Measurements from ENCODE around the gene KIF18A.
A peak's percentile ranks its signal among the peaks of the same experiment; 100 is the strongest.
"Not testable (repeated sequence)": the region's sequence is repeated elsewhere in the genome, so short reads cannot be mapped to it uniquely, and the experiment has no call there.

Gene KIF18A

DNA sequence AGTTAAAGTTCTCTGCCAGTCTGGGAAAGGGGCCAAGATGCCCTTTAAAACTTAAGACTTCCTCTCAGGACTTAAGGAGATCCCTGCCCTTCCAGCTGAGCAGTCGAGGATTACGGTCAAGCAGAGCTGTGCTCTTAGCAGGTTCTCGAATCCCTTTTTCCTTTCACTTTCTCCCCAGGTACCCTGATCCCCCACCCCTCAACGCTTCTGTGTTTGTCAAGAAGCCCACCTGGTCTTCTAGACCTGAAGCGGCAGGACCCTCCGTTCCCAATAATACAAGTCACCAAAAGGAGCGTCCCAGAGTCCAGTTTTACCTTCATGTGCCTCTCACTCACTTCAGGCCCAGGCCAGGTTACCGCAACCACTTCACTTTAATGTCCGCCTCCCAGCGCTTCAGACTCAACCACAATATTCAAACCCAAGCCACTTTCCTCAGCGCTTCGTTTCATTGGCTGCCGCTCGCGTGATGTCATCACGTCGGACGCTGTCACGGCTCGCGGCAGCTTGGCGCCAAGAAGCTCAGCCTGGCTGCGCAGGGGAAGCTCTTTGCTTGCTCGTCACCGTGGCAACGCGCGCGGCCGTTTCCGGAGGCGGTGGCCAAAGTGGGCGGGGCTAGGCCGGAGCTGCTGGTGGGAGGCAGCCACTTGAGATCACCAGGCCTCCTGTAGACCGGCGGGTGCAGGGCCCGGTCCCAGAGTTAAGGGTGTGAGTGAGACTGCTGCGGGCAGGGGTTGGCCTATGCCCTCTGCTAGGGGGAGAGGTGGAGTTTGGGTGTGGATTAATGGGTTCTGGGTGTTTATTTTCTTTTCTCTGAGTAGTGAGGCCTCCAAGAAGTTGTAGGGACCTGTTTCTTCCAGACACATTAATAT is at the start of gene KIF18A, which contains the start of gene METTL15:
Gene KIF18A, minus strand, starts transcription at position 407 of the 869 bp plus-strand sequence. CDS start 10,209 bp downstream, outside the sequence.
Gene METTL15, plus strand, starts transcription at position 639 of the 869 bp plus-strand sequence. CDS start 4,947 bp downstream, outside the sequence.
- no peaks in the 10 kb centered on the region for H3K9me3 Mint-ChIP-seq
- ATAC-seq = peak; percentile 98
- peak; percentile 98 to 99 for DNase-seq (ENCODE audit: low spot score in 2 of 2)
- H3K4me3 Mint-ChIP-seq = peak within 1 kb of the TSS; percentile 91
- H3K36me3 Mint-ChIP-seq = peaks cover 12% of the 10 kb centered on the region
- H3K27ac Mint-ChIP-seq = peak within 1 kb of the TSS; percentile 97
- H3K4me1 Mint-ChIP-seq = peaks cover 31% of the 10 kb centered on the region

DNA sequence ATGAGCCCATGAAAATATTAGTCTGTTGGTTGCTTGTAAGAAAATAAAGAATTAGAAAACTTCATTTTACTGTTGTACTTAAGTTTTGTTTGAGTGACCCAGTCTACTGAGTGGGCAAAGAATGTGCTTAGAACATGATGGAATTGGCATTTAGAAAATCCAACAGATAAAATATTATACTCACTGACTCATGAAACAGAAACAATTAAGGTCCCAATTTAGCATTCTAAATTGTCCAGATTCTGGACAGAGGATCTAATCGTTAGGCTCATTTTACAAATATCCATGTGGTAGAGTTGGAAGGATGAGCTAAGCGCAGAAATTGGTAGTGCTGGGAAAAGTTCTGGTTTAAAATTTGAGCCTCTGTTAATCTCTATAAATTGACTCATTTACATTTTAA is 45.6 kb upstream of the KIF18A start:
- DNase-seq (ENCODE audit: low spot score in 2 of 2) (no peak), ATAC-seq (no peak)
- Mint-ChIP-seq H3K4me3 (no peak overlapping the region), H3K36me3 (peaks cover 6% of the 10 kb centered on the region), H3K9me3 (peaks cover 3% of the 10 kb centered on the region), H3K27ac (no peak overlapping the region), H3K4me1 (no peaks in the 10 kb centered on the region)

DNA sequence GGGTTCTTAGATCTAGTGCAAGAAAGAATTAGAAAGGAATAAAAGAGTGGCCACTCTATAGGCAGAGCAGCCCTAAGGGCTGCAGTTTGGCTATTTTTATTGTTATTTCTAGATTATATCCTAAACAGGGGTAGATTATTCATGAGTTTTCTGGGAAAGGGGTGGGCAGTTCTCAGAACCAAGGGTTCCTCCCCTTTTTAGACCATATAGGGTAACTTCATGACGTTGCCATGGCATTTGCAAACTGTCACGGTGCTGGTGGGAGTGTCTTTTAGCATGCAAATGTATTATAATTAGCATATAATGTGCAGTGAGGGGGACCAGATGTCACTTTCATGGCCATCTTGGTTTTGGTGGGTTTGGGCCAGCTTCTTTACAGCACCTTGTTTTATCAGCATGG is 44.8 kb upstream of the KIF18A start:
- peaks cover under 1% of the 10 kb centered on the region for H3K9me3 Mint-ChIP-seq
- H3K36me3 Mint-ChIP-seq = peaks cover 2% of the 10 kb centered on the region
- ATAC-seq (no peak), DNase-seq (ENCODE audit: low spot score in 2 of 2) (no peak)
- H3K4me3 Mint-ChIP-seq = no peak overlapping the region
- no peak overlapping the region for H3K27ac Mint-ChIP-seq
- H3K4me1 Mint-ChIP-seq = no peaks in the 10 kb centered on the region

DNA sequence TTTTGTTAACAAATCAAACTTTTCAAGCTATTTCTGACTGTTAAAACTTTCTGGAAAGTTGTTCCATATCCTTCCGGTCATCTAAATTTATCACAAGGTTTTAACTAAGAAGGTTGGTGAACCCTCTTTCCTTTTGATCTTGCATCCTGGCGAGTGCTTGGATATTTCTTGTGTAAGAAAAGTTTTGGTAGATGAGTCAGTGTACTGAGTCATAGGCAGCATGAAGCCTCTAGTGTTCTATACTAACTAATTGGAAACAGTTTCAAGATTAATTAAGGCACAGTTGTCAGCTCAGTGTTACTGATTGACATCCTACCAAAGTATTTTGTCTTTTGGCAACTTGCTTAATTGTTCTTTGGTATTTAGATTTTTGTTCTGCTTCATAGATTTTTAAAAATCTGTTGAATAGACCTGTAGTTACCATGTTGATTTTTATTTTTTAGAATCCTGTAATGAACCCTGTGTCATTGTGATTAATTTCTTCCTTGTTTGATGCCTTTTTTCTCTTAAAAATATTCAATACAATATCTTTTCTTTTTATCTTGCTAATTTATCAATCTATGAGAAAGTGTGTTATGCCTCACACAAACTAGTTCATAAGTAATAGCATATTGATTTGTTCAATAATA is 38.3 kb upstream of the KIF18A start:
- Mint-ChIP-seq H3K36me3 (no peaks in the 10 kb centered on the region), H3K27ac (no peak overlapping the region), H3K4me3 (no peak overlapping the region), H3K9me3 (no peaks in the 10 kb centered on the region), H3K4me1 (no peaks in the 10 kb centered on the region)
- peak; percentile 55 for ATAC-seq
- DNase-seq (ENCODE audit: low spot score in 2 of 2) = no peak

DNA sequence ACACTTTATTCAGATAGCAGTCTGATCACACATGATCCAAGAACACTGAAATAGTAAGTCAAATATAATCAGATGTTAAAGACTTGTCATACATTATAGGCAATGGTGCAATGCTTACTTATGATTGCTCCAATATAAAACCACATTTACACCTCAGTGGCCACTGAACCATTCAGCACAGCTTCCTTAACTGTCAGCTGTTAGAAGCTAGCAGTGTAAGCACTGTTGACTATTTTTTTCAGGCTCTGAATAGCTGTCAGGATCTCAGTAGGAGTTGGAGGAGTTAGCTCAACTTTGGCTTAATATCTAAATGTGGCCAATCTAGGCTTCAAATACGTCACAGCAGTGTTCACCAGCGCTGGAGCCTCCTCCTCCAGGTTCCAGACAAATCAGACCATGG is 36.9 kb upstream of the KIF18A start:
- ATAC-seq = no peak
- DNase-seq (ENCODE audit: low spot score in 2 of 2) = no peak
- H3K4me3 Mint-ChIP-seq = no peak overlapping the region
- H3K9me3 Mint-ChIP-seq = no peaks in the 10 kb centered on the region
- no peaks in the 10 kb centered on the region for H3K36me3 Mint-ChIP-seq
- H3K4me1 Mint-ChIP-seq = no peaks in the 10 kb centered on the region
- no peak overlapping the region for H3K27ac Mint-ChIP-seq

DNA sequence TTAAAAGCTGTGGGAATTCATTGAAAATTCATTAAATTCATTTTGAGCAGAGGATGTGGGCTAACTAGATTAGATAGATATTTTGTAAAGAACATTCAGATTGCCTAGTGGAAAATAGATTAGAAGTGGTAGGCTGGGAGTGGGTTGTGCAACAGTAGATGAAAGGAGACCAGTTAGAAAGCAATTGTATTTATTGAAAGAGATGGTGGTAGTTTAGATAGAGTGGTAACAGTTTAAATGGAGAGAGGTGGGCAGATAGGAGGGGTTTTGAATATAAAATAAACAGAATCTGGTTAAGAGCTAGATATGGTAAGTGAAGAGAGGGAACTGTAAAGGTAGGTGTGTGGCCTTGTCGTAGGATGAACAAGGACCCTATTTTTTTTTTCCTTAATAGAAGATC is 34.8 kb upstream of the KIF18A start:
- H3K4me3 Mint-ChIP-seq = no peak overlapping the region
- no peaks in the 10 kb centered on the region for H3K4me1 Mint-ChIP-seq
- H3K36me3 Mint-ChIP-seq = no peaks in the 10 kb centered on the region
- H3K27ac Mint-ChIP-seq = no peak overlapping the region
- DNase-seq (ENCODE audit: low spot score in 2 of 2) (no peak), ATAC-seq (no peak)
- H3K9me3 Mint-ChIP-seq = no peaks in the 10 kb centered on the region

DNA sequence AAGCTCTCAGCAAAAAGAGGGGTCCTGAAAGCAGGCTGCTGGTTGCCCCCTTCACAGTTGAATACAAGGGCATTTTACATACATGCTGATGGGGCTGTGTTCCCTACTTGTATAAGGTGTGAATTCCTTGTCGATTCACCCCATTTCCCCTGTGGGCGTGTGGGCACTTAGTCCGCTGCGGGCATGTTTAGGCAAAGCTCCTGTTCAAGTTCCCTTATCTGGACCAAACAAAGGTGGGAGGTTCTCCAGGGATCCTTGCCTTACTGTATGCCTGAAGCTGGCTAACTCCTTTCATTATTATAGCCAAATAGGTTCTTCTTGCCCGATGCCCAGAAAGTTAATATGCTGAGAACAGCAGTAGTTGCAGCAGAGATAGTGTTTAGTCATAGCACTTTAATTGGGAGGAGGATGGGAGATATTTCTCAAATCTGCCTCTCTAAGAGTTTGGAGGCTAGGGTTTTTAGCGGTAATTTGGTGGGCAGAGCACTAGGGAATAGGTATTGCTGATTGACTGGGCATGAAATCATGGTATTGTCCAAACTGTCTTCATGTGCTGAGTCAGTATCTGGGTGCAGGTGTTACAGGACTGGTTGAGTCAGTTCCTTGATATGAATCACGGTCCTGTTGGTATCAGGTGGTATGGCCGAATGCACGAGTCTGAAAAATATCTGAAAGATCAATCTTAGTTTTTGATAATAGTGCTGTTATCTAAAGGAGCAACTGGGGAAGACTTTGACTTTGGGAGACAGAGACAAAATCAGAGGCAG is 32.9 kb upstream of the KIF18A start:
- no peaks in the 10 kb centered on the region for H3K36me3 Mint-ChIP-seq
- H3K4me1 Mint-ChIP-seq = no peaks in the 10 kb centered on the region
- no peak overlapping the region for H3K4me3 Mint-ChIP-seq
- ATAC-seq = no peak
- H3K27ac Mint-ChIP-seq = no peak overlapping the region
- H3K9me3 Mint-ChIP-seq = no peaks in the 10 kb centered on the region
- no peak for DNase-seq (ENCODE audit: low spot score in 2 of 2)

DNA sequence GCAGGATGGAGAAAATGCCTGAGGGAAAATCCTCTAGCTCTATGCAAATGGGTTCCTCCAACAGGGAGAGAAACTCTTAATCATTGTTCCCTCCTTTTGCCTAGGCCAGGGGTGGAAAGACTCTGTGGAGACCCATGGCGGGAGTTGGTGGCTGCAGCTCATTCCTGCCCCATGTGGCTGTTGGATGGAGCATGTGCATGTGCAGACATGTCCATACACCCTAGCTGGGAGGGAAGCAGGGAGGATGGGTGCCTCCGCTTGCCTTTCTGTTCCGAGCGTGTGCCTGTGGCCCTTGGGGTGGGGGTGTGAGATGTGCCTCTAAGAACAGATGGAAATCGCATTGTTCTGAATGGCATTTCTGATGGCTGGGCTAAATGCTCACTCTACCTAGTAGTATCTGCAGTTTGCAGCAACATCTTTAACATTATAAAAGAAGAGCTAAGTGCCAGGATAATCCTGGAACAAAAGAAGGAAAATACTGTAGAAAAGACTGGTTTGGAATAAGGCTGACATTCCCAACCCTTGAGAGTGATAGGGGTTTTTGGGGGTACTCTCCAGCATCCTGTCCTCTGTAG is 32.0 kb upstream of the KIF18A start:
- H3K4me3 Mint-ChIP-seq = no peak overlapping the region
- no peak overlapping the region for H3K27ac Mint-ChIP-seq
- no peaks in the 10 kb centered on the region for H3K36me3 Mint-ChIP-seq
- no peaks in the 10 kb centered on the region for H3K4me1 Mint-ChIP-seq
- no peaks in the 10 kb centered on the region for H3K9me3 Mint-ChIP-seq
- no peak for ATAC-seq
- DNase-seq (ENCODE audit: low spot score in 2 of 2) = no peak

DNA sequence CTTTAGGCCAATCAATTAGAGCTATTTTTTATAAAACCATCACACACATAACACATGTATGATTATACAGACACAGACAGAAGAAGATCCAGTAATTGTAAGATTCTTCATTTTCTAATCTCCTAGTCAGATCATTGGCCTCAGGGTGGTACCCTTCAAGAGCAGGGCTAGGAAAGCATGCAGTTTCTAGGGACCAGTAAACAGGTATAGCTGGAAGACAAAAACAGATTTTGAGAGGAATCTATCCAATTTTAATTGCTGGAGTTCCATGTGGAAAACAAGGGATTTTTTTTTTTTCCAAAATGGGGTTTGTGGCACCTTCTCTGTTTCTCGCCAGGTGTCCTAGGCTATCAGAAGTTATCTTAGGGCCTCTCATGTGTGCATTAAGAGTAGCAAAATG is 29.9 kb upstream of the KIF18A start:
- Mint-ChIP-seq H3K4me1 (no peaks in the 10 kb centered on the region), H3K4me3 (no peak overlapping the region), H3K27ac (no peak overlapping the region), H3K36me3 (no peaks in the 10 kb centered on the region), H3K9me3 (no peaks in the 10 kb centered on the region)
- ATAC-seq = no peak
- no peak for DNase-seq (ENCODE audit: low spot score in 2 of 2)

DNA sequence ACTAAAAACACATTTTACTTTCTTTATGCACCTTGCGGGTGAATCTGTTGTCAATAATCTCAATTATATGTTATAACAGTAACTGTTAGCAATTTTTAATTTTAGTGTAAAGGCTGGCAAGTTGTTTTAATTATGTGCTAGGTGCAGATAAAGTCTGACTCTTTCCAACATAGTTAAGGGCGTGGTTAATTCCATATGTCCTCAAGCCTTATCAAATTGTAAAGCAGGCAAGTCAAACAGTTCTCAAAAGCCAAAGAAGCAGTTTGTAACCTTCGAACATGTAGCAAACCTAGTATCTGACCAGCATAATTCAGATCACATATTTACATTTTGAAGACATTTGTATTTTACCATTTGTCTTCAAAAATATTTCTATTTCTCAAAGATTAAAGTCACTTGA is 29.4 kb upstream of the KIF18A start:
- no peaks in the 10 kb centered on the region for H3K36me3 Mint-ChIP-seq
- H3K4me3 Mint-ChIP-seq = no peak overlapping the region
- H3K9me3 Mint-ChIP-seq = no peaks in the 10 kb centered on the region
- ATAC-seq = no peak
- DNase-seq (ENCODE audit: low spot score in 2 of 2) = no peak
- no peaks in the 10 kb centered on the region for H3K4me1 Mint-ChIP-seq
- no peak overlapping the region for H3K27ac Mint-ChIP-seq

DNA sequence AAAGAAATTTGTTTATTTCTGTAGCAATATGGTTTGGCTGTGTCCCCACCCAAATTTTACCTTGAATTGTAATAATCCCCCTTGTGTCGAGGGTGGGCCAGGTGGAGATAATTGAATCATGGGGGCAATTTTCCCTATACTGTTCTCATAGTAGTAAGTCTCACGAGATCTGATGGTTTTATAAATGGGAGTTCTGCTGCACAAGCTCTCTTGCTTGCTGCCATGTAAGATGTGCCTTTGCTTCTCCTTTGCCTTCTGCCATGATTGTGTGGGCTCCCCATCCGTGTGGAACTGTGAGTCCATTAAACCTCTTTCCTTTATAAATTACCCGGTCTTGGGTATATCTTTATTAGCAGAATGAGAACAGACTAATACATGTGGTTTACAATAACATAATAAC is 28.2 kb upstream of the KIF18A start:
- H3K36me3 Mint-ChIP-seq; DNase-seq (ENCODE audit: low spot score in 2 of 2); H3K27ac Mint-ChIP-seq; ATAC-seq; H3K4me3 Mint-ChIP-seq; H3K9me3 Mint-ChIP-seq; H3K4me1 Mint-ChIP-seq: not testable (repeated sequence)

DNA sequence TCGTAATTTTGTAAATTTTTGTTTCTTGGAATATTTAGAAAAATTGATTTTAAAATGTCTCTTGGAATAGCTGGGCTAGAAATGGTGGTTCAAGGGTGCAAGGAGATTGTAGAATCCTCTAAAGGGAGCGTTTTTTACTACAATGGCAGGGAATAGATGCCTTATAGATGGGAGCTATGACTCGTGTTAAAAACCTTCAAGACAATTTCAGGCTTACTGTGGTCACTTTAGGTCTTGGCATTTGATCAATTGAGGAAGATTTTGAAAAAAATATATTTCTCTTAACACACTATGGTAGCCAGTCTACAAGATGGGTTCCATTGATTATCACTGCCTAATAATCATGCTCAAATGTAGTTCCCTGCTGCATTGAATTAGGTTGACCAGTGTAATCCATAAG is 25.2 kb upstream of the KIF18A start:
- no peaks in the 10 kb centered on the region for H3K4me1 Mint-ChIP-seq
- H3K36me3 Mint-ChIP-seq = no peaks in the 10 kb centered on the region
- DNase-seq (ENCODE audit: low spot score in 2 of 2) = no peak
- H3K27ac Mint-ChIP-seq = no peak overlapping the region
- H3K9me3 Mint-ChIP-seq = no peaks in the 10 kb centered on the region
- H3K4me3 Mint-ChIP-seq = no peak overlapping the region
- no peak for ATAC-seq

DNA sequence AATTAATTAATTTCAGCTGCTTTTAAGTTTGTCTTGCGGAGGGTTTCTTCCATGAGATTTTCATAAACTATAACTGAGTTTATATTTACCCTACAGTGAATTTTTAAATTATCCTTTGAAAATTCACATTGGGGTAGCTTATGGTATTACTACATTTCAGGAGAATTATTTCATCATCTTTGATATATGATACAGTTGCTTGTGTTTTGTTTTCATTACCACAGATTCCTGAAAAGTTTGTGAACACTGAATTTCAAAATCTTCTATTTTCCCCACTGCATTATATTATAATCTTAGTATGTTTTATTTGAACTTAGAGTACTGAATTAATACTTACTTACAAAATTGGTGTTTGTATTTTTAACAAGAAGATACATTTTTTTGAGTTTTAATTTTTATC is 24.6 kb upstream of the KIF18A start:
- Mint-ChIP-seq H3K4me1 (no peaks in the 10 kb centered on the region), H3K27ac (no peak overlapping the region), H3K4me3 (no peak overlapping the region), H3K9me3 (no peaks in the 10 kb centered on the region), H3K36me3 (no peaks in the 10 kb centered on the region)
- ATAC-seq (no peak), DNase-seq (ENCODE audit: low spot score in 2 of 2) (no peak)

DNA sequence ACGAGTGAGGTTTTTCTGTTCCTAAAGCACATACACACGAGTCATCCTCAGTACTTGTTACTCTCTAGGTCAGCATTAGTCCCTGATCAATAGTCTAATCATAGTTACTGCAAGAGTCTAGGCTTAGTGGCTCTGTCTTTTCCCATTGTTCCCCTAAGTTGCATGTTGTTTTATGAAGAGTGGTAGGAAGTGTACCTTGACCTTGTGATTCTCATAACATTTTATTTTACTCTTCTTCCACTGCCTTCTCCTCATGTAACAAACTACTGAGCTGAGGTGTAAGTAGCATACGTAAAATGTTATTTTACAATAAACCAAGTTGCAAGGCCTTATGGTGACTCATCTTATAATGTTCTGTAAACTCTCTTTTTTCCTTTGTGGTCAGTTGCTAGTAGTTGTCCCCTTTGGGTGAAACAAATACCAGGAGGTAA is 15.2 kb upstream of the KIF18A start:
- H3K27ac Mint-ChIP-seq = no peak overlapping the region
- H3K9me3 Mint-ChIP-seq = no peaks in the 10 kb centered on the region
- H3K4me3 Mint-ChIP-seq = no peak overlapping the region
- H3K4me1 Mint-ChIP-seq = peaks cover 6% of the 10 kb centered on the region
- peaks cover 21% of the 10 kb centered on the region for H3K36me3 Mint-ChIP-seq
- DNase-seq (ENCODE audit: low spot score in 2 of 2) = no peak
- ATAC-seq = no peak

DNA sequence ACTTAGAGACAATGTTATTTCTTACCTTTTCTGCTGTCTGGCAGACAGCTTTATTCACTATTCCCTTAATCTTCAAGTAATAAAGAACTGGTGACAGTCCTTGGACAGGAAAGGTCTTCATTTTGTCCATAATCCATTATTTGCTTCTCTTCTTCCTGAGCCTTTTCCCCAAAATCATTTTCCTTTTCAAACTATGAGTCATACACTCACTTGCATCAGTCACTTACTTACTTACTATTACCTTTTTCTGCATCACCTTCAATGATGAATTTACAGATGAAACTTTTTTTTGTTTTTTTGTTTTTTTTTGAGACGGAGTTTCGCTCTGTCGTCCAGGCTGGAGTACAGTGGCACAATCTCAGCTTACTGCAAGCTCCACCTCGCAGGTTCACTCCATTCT is 9.8 kb upstream of the KIF18A start:
- H3K36me3 Mint-ChIP-seq = peaks cover 30% of the 10 kb centered on the region
- H3K4me1 Mint-ChIP-seq = peaks cover 12% of the 10 kb centered on the region
- H3K27ac Mint-ChIP-seq = no peak overlapping the region

More for the DNA sequence above, 9.8 kb upstream of the KIF18A start:
- ATAC-seq (no peak), DNase-seq (ENCODE audit: low spot score in 2 of 2) (no peak)
- Mint-ChIP-seq H3K4me3 (no peak overlapping the region), H3K9me3 (no peaks in the 10 kb centered on the region)
